Esophagus squamous epithelium (tissue), 4 donors: ENCODE results near the gene COQ2.

Source experiments
- CTCF ChIP-seq, 6 experiments: fragments of 450-650 bp in 4 of 6; fragments of 200-600 bp in 2 of 6; sonication (generic) in 2 of 6; IDR thresholded peaks; one replicate each; pipeline ENCODE4 v1.5.1; 2016 to 2019; ENCODE audit warnings: antibody characterized with exemption in 6 of 6, mild to moderate bottlenecking in 4 of 6, moderate library complexity in 4 of 6
- POLR2A ChIP-seq, 4 donors: fragments of 450-650 bp; IDR thresholded peaks; one replicate each; pipeline ENCODE4 v1.6.1; 2017; ENCODE audit warnings: antibody characterized with exemption in 4 of 4, mild to moderate bottlenecking in 4 of 4, moderate library complexity in 3 of 4

- no peak for TF ChIP-seq CTCF (IDR thresholded peaks at IDR 0.05)
- TF ChIP-seq POLR2A (IDR thresholded peaks at IDR 0.05) = no peak
Measured at GRCh38 chr4:83250687-83251446, 33.7 kb downstream of the COQ2 start.
